SJSA1 (cell line): ENCODE measurements around the gene RCN1. TPM values are rescaled to one million over a fixed set of nuclear protein-coding genes. Genes with fewer than 3 reads are reported as not detected.
A peak's percentile ranks its signal among the peaks of the same experiment; 100 is the strongest.

ENCODE experiments used
- DNase-seq, 2 experiments: peaks; one replicate each; pipeline ENCODE4 v3.0.0-alpha.2; 2015 to 2020; ENCODE audit warnings: low spot score in 2 of 2, low read depth in 1 of 2
- H3K27ac ChIP-seq: fragments of 250-450 bp; sonication (Bioruptor Pico); 2 replicates; pipeline ENCODE4 v1.5.1; 2020; ENCODE audit warnings: mild to moderate bottlenecking, moderate library complexity
- H3K27me3 ChIP-seq: fragments of 250-450 bp; sonication (Bioruptor Pico); replicated peaks from 2 replicates; pipeline ENCODE4 v1.5.1; 2020; ENCODE audit warnings: mild to moderate bottlenecking, moderate library complexity
- H3K36me3 ChIP-seq: fragments of 250-450 bp; sonication (Bioruptor Pico); 2 replicates; pipeline ENCODE4 v1.5.1; 2020; ENCODE audit warnings: mild to moderate bottlenecking
- H3K4me1 ChIP-seq: fragments of 250-450 bp; sonication (Bioruptor Pico); replicated peaks from 2 replicates; pipeline ENCODE4 v1.6.1; 2021; ENCODE audit warnings: mild to moderate bottlenecking
- H3K4me3 ChIP-seq: fragments of 250-450 bp; sonication (Bioruptor Pico); 2 replicates; pipeline ENCODE4 v1.5.1; 2020; ENCODE audit warnings: mild to moderate bottlenecking
- H3K9me3 ChIP-seq: fragments of 250-450 bp; sonication (Bioruptor Pico); replicated peaks from 2 replicates; pipeline ENCODE4 v1.5.1; 2020; ENCODE audit warnings: mild to moderate bottlenecking
- total RNA-seq: library from RNA; depleted of rRNA; stranded (reverse); fragments of >200 nt; shearing (Covaris generic); gene quantifications from 2 replicates; pipeline ENCODE4 v1.2.3, GENCODE V29; 2014

The RCN1 gene
- total RNA-seq, 1 experiment from 2014 or later, result 110 TPM

DNA sequence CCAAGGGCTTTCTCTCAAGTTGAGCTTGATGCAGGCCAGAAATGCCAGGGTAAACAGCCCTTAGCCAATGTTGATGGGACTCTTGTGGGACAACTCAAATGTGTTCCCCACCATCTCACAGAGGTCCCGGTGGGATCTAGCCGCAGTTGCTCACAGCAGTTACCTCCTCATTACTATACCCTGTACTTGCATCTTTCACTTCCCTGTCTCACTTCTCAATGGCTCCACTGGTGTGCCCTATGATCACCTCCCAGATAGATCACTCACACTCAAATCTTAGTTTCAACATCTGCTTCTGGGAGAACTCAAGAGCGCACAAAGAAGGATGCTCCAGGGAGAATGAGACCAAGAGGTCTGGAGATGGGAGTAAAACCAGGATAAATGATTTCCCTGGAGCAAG, 47.0 kb downstream of the RCN1 start:
- Histone ChIP-seq H3K36me3 (no peaks in the 10 kb centered on the region), H3K27me3 (no peaks in the 10 kb centered on the region), H3K27ac (peak overlapping the region; percentile 55), H3K4me3 (no peak overlapping the region), H3K4me1 (peaks cover 16% of the 10 kb centered on the region), H3K9me3 (no peaks in the 10 kb centered on the region)
- DNase-seq, result no peak

- DNase-seq, result no peak
- Histone ChIP-seq H3K4me3 (no peak overlapping the region), H3K27me3 (no peaks in the 10 kb centered on the region)
Observed at GRCh38 chr11:32138902-32139301, 48.0 kb downstream of the RCN1 start.

DNA sequence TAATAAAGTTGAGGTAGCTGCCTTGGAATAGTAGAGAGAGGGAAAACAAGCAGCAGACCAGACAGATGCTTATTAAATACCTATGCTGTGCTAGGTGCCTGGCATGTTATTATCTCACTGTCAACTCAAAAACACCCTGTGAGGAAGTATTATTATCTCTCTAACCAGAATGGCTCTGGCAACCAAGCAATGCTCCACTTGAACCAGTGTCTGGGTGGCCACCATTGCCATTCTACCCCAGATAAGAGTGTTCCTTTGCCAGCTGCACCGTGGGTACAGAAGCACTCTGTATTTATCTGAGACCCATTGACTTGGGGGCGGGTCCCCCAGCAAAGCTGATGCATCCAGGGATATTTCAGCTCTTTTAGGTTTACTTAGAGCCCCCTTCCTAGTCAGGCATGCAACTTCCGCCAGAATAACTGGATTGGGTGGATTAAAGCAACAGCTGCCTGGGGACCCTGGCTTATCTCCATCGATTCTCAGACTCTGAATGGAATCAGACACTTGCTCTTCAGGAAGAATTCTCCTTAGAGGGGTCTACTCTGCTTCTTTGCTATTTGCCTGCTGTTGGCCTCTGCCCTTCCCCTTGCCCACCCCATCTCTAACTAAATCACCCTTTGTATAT, 49.1 kb downstream of the RCN1 start:
- no peak overlapping the region for H3K27ac ChIP-seq
- H3K27me3 ChIP-seq, result no peaks in the 10 kb centered on the region
- no peak for DNase-seq
- no peak overlapping the region for H3K4me3 ChIP-seq
- no peaks in the 10 kb centered on the region for H3K9me3 ChIP-seq
- no peaks in the 10 kb centered on the region for H3K36me3 ChIP-seq
- H3K4me1 ChIP-seq, result peaks cover 16% of the 10 kb centered on the region

More at GRCh38 chr11:32138902-32139301, 48.0 kb downstream of the RCN1 start:
- Histone ChIP-seq H3K36me3 (no peaks in the 10 kb centered on the region), H3K27ac (no peak overlapping the region), H3K9me3 (no peaks in the 10 kb centered on the region), H3K4me1 (peaks cover 16% of the 10 kb centered on the region)

GRCh38 chr11:32141745-32142546, 51.1 kb downstream of the RCN1 start:
- Histone ChIP-seq H3K4me1 (peaks cover 12% of the 10 kb centered on the region), H3K36me3 (no peaks in the 10 kb centered on the region), H3K27ac (no peak overlapping the region), H3K27me3 (no peaks in the 10 kb centered on the region), H3K9me3 (no peaks in the 10 kb centered on the region), H3K4me3 (no peak overlapping the region)
- DNase-seq, result no peak

- Histone ChIP-seq H3K36me3 (no peaks in the 10 kb centered on the region), H3K27ac (no peak overlapping the region), H3K4me3 (no peak overlapping the region), H3K4me1 (peaks cover 1% of the 10 kb centered on the region), H3K27me3 (no peaks in the 10 kb centered on the region), H3K9me3 (no peaks in the 10 kb centered on the region)
- DNase-seq, result no peak
Observed at GRCh38 chr11:32143378-32143777, 52.5 kb downstream of the RCN1 start.

GRCh38 chr11:32145282-32145681, 54.4 kb downstream of the RCN1 start:
- Histone ChIP-seq H3K4me3 (no peak overlapping the region), H3K4me1 (peaks cover 8% of the 10 kb centered on the region)
- DNase-seq, result no peak

DNA sequence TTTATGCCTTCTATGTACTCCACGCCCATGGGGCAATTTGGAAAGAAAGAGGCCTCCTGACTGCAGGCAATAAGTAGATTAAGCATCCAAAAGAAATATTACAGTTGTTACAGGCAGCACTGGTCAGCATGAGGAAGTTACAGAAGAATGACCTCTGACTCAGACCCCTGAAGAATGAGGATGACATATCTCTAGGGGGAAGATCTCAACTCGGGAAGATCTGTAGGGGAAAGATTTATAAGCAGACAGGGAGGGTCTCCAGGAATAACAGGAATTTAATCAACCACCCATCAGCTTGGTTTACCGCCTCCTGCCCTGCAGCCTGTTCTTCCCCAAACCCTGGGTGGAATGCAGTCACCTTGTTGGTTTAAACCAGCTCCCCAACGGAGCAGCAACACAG, 58.0 kb downstream of the RCN1 start:
- Histone ChIP-seq H3K27ac (no peak overlapping the region), H3K36me3 (no peaks in the 10 kb centered on the region), H3K4me1 (peaks cover 8% of the 10 kb centered on the region), H3K9me3 (no peaks in the 10 kb centered on the region), H3K27me3 (no peaks in the 10 kb centered on the region), H3K4me3 (no peak overlapping the region)
- no peak for DNase-seq

More at GRCh38 chr11:32145282-32145681, 54.4 kb downstream of the RCN1 start:
- Histone ChIP-seq H3K36me3 (no peaks in the 10 kb centered on the region), H3K27me3 (no peaks in the 10 kb centered on the region), H3K27ac (no peak overlapping the region), H3K9me3 (no peaks in the 10 kb centered on the region)

- Histone ChIP-seq H3K27me3 (no peaks in the 10 kb centered on the region), H3K36me3 (no peaks in the 10 kb centered on the region), H3K9me3 (no peaks in the 10 kb centered on the region), H3K4me3 (no peak overlapping the region), H3K27ac (no peak overlapping the region), H3K4me1 (peaks cover 8% of the 10 kb centered on the region)
- DNase-seq, result no peak
Observed at GRCh38 chr11:32149748-32150147, 58.9 kb downstream of the RCN1 start.

DNA sequence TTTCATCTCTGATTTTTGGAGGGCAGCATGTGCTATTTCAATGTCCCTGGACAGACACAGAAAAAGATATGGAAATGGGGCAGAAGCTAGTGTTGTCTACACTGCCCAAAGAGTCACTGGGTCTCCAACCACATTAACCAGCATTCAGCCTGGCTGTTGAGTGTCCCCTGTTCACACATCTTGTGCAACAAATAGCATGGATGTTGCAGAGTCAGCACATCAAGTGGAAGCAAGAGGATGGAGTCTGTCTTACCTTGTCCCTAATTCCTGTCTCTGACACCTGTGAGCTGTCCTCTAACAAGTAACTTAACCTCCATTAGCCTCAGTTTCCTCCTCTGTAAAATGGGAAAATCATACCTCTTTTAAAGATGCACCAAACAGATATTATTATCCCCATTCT, 60.2 kb downstream of the RCN1 start:
- DNase-seq, result no peak
- H3K27ac ChIP-seq, result no peak overlapping the region
- no peaks in the 10 kb centered on the region for H3K27me3 ChIP-seq
- H3K36me3 ChIP-seq, result no peaks in the 10 kb centered on the region
- no peak overlapping the region for H3K4me3 ChIP-seq
- H3K9me3 ChIP-seq, result no peaks in the 10 kb centered on the region
- peaks cover 8% of the 10 kb centered on the region for H3K4me1 ChIP-seq

DNA sequence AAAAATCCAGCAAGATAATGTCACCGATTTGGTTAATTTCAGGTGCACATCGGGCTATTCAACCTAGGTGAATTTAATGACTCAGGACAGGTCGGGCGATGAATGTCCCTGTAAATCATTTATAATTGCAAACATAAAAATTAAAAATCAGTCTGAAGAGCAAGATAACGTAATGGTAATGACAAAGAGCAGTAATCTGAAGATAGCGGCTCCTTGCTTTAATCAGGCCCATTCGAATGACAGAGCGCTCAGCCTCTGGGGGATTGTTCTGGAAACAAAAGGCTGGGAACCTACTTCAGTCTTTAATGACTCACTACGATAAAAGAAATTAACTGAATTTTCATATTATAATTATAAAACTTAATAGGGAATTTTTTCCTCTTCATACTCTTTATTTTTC, 61.3 kb downstream of the RCN1 start:
- DNase-seq, result no peak
- Histone ChIP-seq H3K36me3 (no peaks in the 10 kb centered on the region), H3K9me3 (no peaks in the 10 kb centered on the region), H3K4me3 (no peak overlapping the region), H3K4me1 (peaks cover 8% of the 10 kb centered on the region), H3K27me3 (no peaks in the 10 kb centered on the region; the same call in 1 of the 2 replicates), H3K27ac (no peak overlapping the region)

DNA sequence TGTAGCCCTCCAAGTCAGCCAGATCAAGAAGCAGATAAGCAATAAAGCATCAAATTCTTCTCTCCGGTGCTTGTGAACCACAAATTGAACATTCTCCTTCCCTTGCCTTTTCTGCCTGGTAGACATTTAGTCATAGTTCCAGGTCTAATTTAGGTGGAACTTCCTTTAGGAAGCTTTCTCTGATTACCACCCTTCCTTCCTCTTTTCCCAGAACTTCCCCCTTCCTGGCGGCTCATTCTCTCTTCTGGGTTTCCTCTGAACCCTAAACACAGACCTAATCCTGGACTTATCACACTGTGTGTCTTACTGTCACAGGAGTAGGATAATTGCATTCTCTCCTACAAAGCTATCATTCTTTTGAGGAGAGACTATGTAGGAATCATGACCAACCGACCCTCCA, 61.9 kb downstream of the RCN1 start:
- H3K27ac ChIP-seq, result no peak overlapping the region
- no peak for DNase-seq

GRCh38 chr11:32153747-32154146, 62.9 kb downstream of the RCN1 start:
- Histone ChIP-seq H3K4me1 (peaks cover 3% of the 10 kb centered on the region), H3K9me3 (no peaks in the 10 kb centered on the region), H3K4me3 (no peak overlapping the region), H3K36me3 (no peaks in the 10 kb centered on the region), H3K27ac (no peak overlapping the region), H3K27me3 (no peaks in the 10 kb centered on the region; the same call in 1 of the 2 replicates)
- no peak for DNase-seq

More for the DNA sequence above, 61.9 kb downstream of the RCN1 start:
- H3K9me3 ChIP-seq, result no peaks in the 10 kb centered on the region
- H3K27me3 ChIP-seq, result no peaks in the 10 kb centered on the region; the same call in 1 of the 2 replicates
- no peak overlapping the region for H3K4me3 ChIP-seq
- peaks cover 8% of the 10 kb centered on the region for H3K4me1 ChIP-seq
- H3K36me3 ChIP-seq, result no peaks in the 10 kb centered on the region

DNA sequence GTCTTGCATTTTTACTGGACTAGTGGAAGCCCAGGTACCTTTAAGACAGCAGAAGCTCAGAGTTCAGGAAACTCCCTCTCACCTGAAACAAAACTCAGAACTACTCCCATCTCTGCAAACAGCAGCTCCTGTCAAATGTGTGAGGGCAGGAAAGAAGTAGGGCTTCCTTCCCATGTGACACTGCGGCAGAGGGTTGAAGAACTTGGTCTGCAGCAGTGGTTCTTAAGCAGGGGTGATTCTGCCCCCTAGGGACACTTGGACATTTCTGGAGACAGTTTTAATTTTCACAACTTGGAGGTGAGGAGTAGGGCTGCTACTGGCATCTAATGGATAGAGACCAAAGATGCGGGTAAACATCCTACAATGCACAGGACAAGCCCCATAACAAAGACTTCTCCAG, 63.4 kb downstream of the RCN1 start:
- Histone ChIP-seq H3K27ac (no peak overlapping the region), H3K4me3 (no peak overlapping the region), H3K9me3 (no peaks in the 10 kb centered on the region), H3K27me3 (no peaks in the 10 kb centered on the region; the same call in 1 of the 2 replicates), H3K36me3 (no peaks in the 10 kb centered on the region), H3K4me1 (no peaks in the 10 kb centered on the region)
- peak in 1 of 2 experiments; percentile 12 for DNase-seq
